H9 (cell line): Measurements from ENCODE around the gene BAG2. TPM values are rescaled to one million over a fixed set of nuclear protein-coding genes. Genes with fewer than 3 reads are reported as not detected.

Source experiments
- DNase-seq: peaks from one replicate; pipeline ENCODE4 v3.0.0-alpha.2; 2017
- H2AFZ ChIP-seq: one replicate; pipeline ENCODE4 v1.6.1; 2013; ENCODE audit warnings: mild to moderate bottlenecking, low read length, control low read depth, moderate library complexity
- H2AK5ac ChIP-seq: 2 replicates; pipeline ENCODE4 v1.6.1; 2013; ENCODE audit warnings: low read length, control low read depth, mixed read lengths; ENCODE audit not compliant: insufficient read length
- H2BK120ac ChIP-seq: one replicate; pipeline ENCODE4 v1.6.1; 2013; ENCODE audit warnings: low read depth, mild to moderate bottlenecking, low read length, control low read depth, inconsistent platforms; ENCODE audit not compliant: poor library complexity, severe bottlenecking
- H2BK12ac ChIP-seq: 2 replicates; pipeline ENCODE4 v1.6.1; 2013; ENCODE audit warnings: low read length, control low read depth, mixed read lengths, low read depth; ENCODE audit not compliant: insufficient read length
- H2BK15ac ChIP-seq: 2 replicates; pipeline ENCODE4 v1.6.1; 2013; ENCODE audit warnings: low read depth, low read length, control low read depth
- H2BK20ac ChIP-seq: one replicate; pipeline ENCODE4 v1.6.1; 2013; ENCODE audit warnings: low read depth, mild to moderate bottlenecking, low read length, control low read depth, inconsistent platforms; ENCODE audit not compliant: poor library complexity, severe bottlenecking
- H2BK5ac ChIP-seq: 2 replicates; pipeline ENCODE4 v1.6.1; 2013; ENCODE audit warnings: low read length, control low read depth, mixed read lengths; ENCODE audit not compliant: insufficient read length
- H3K14ac ChIP-seq: 2 replicates; pipeline ENCODE4 v1.6.1; 2013; ENCODE audit warnings: low read length, control low read depth; ENCODE audit not compliant: insufficient read depth
- H3K18ac ChIP-seq: 2 replicates; pipeline ENCODE4 v1.6.1; 2013; ENCODE audit warnings: low read depth, mild to moderate bottlenecking, mixed read lengths, low read length, control low read depth; ENCODE audit not compliant: insufficient read length
- H3K23ac ChIP-seq: 2 replicates; pipeline ENCODE4 v1.6.1; 2013; ENCODE audit warnings: low read length, control low read depth, mixed read lengths, low read depth; ENCODE audit not compliant: insufficient read length
- H3K23me2 ChIP-seq: 2 replicates; pipeline ENCODE4 v1.6.1; 2013; ENCODE audit warnings: low read depth, mild to moderate bottlenecking, mixed read lengths, low read length, control low read depth; ENCODE audit not compliant: insufficient read length, poor library complexity, severe bottlenecking
- H3K27ac ChIP-seq: 2 replicates; pipeline ENCODE4 v1.5.1; 2013; ENCODE audit warnings: low read length, control low read depth, mixed read lengths, low read depth; ENCODE audit not compliant: insufficient read length
- H3K27me3 ChIP-seq: 2 replicates; pipeline ENCODE4 v1.6.1; 2013; ENCODE audit warnings: low read length, control low read depth, inconsistent platforms; ENCODE audit not compliant: insufficient read depth
- H3K4ac ChIP-seq: 2 replicates; pipeline ENCODE4 v1.6.1; 2013; ENCODE audit warnings: low read depth, mild to moderate bottlenecking, control low read depth, inconsistent platforms, low read length, moderate library complexity
- H3K4me1 ChIP-seq: 2 replicates; pipeline ENCODE4 v1.6.1; 2013; ENCODE audit warnings: low read length, control low read depth, inconsistent platforms; ENCODE audit not compliant: insufficient read depth
- H3K4me2 ChIP-seq: 2 replicates; pipeline ENCODE4 v1.6.1; 2013; ENCODE audit warnings: low read length, control low read depth, mixed read lengths; ENCODE audit not compliant: insufficient read length, insufficient read depth
- H3K56ac ChIP-seq: 2 replicates; pipeline ENCODE4 v1.6.1; 2013; ENCODE audit warnings: low read depth, mild to moderate bottlenecking, mixed read lengths, low read length, control low read depth; ENCODE audit not compliant: insufficient read length
- H3K79me1 ChIP-seq: 2 replicates; pipeline ENCODE4 v1.6.1; 2013; ENCODE audit warnings: low read depth, mild to moderate bottlenecking, moderate library complexity, low read length, control low read depth, inconsistent platforms; ENCODE audit not compliant: insufficient read depth, poor library complexity, severe bottlenecking
- H3K79me2 ChIP-seq: 2 replicates; pipeline ENCODE4 v1.6.1; 2013; ENCODE audit warnings: low read length, control low read depth, inconsistent platforms; ENCODE audit not compliant: insufficient read depth
- H3K9ac ChIP-seq: 2 replicates; pipeline ENCODE4 v1.6.1; 2013; ENCODE audit warnings: low read length, control low read depth, mixed read lengths; ENCODE audit not compliant: insufficient read length; ENCODE audit errors: extremely low read depth
- H3K9me3 ChIP-seq: one replicate; pipeline ENCODE4 v1.6.1; 2013; ENCODE audit warnings: low read depth, low read length, inconsistent platforms; ENCODE audit not compliant: control insufficient read depth
- H3T11ph ChIP-seq: one replicate; pipeline ENCODE4 v1.6.1; 2013; ENCODE audit warnings: mild to moderate bottlenecking, low read length, control low read depth, inconsistent platforms
- H4K20me1 ChIP-seq: one replicate; pipeline ENCODE4 v1.6.1; 2013; ENCODE audit not compliant: control insufficient read depth, insufficient read length, insufficient read depth
- H4K5ac ChIP-seq: 2 replicates; pipeline ENCODE4 v1.6.1; 2013; ENCODE audit warnings: low read depth, mild to moderate bottlenecking, mixed read lengths, low read length, control low read depth; ENCODE audit not compliant: insufficient read length
- H4K8ac ChIP-seq: replicated peaks from 2 replicates; pipeline ENCODE4 v1.6.1; 2013; ENCODE audit warnings: low read length, control low read depth, mixed read lengths, low read depth; ENCODE audit not compliant: insufficient read length
- H4K91ac ChIP-seq: 2 replicates; pipeline ENCODE4 v1.6.1; 2013; ENCODE audit warnings: low read depth, mild to moderate bottlenecking, moderate library complexity, mixed read lengths, low read length, control low read depth; ENCODE audit not compliant: insufficient read length
- H3K27ac Mint-ChIP-seq, 3 experiments: 2 replicates in 2 of 3; 3 replicates in 1 of 3; pipeline ENCODE4 v1.8.0; 2020 to 2021; ENCODE audit warnings: mixed read lengths in 3 of 3, mild to moderate bottlenecking in 1 of 3, moderate library complexity in 1 of 3
- H3K27me3 Mint-ChIP-seq: 2 replicates; pipeline ENCODE4 v1.8.0; 2021; ENCODE audit warnings: low read depth, mild to moderate bottlenecking, moderate library complexity, mixed read lengths
- H3K36me3 Mint-ChIP-seq, 3 experiments: 2 replicates in 2 of 3; 3 replicates in 1 of 3; pipeline ENCODE4 v1.8.0; 2020 to 2021; ENCODE audit warnings: low read depth in 3 of 3, mixed read lengths in 3 of 3; ENCODE audit not compliant: insufficient read depth in 1 of 3
- H3K4me1 Mint-ChIP-seq, 2 experiments: 2 replicates each; pipeline ENCODE4 v1.8.0; 2020; ENCODE audit warnings: mixed read lengths in 2 of 2
- H3K4me3 Mint-ChIP-seq, 2 experiments: 2 replicates in 1 of 2; 3 replicates in 1 of 2; pipeline ENCODE4 v1.8.0; 2020 to 2021; ENCODE audit warnings: mild to moderate bottlenecking in 2 of 2, mixed read lengths in 2 of 2, moderate library complexity in 1 of 2
- H3K9me3 Mint-ChIP-seq, 2 experiments: 2 replicates in 1 of 2; 3 replicates in 1 of 2; pipeline ENCODE4 v1.8.0; 2020; ENCODE audit warnings: mild to moderate bottlenecking in 2 of 2, mixed read lengths in 2 of 2, moderate library complexity in 1 of 2
- WGBS: extraction: QIAGEN DNeasy Blood & Tissue Kit; methylation state at CpG from one replicate; pipeline ENCODE4 v1.1.7; 2013; ENCODE audit warnings: missing lambda C conversion rate, low lambda C conversion rate, mixed read lengths; ENCODE audit not compliant: insufficient read length; ENCODE audit errors: extremely low coverage; 5-methylcytosine and 5-hydroxymethylcytosine counted together
- total RNA-seq: library from RNA; stranded (reverse); gene quantifications from 2 replicates; pipeline ENCODE4 v1.2.1, GENCODE V29; 2021
- TF ChIP-seq, protein P1 (sequence below): fragments of 200-600 bp; sonication (generic); conservative IDR thresholded peaks from 3 replicates; pipeline ENCODE4 v1.8.0; 2021; ENCODE audit warnings: antibody characterized with exemption, mild to moderate bottlenecking

BAG2 gene
- total RNA-seq, 1 experiment from 2014 or later, result 8.4 TPM

DNA sequence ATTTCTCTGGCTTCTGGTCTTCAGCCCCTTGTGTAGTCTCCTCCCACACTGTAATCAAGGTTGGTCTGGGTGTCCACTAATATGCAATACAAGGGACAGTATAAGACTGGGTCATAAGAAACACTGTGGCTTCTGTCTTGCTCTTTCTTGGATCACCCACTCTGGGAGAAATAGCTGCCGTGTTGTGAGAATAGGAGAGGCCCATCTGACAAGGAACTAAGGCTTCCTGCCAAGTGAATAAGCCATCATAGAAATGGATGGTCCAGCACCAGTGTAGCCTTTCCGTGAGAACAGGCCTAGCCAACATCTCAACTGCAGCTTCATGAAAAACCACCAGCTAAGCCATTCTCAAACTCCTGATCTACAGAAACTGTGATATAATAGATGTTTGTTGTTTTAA, 23.3 kb downstream of the BAG2 start:
- WGBS, result no CpG with 5 or more reads among the region's 2 CpGs
- Histone ChIP-seq H3K18ac (no peak overlapping the region), H3K79me1 (peaks cover 4% of the 10 kb centered on the region), H2BK20ac (no peak overlapping the region), H3K9me3 (no peaks in the 10 kb centered on the region), H4K91ac (no peak overlapping the region), H3K4me2 (no peak overlapping the region), H4K20me1 (no peaks in the 10 kb centered on the region), H3K56ac (no peak overlapping the region), H3K23ac (no peak overlapping the region), H3K4ac (no peak overlapping the region), H2BK120ac (no peak overlapping the region), H3K27ac (no peak overlapping the region), H2BK5ac (no peak overlapping the region), H3T11ph (no peak overlapping the region), H2AFZ (no peak overlapping the region), H4K8ac (no peak overlapping the region), H3K23me2 (no peaks in the 10 kb centered on the region), H3K4me1 (no peaks in the 10 kb centered on the region; the same call in 1 of the 2 replicates), H3K9ac (no peak overlapping the region), H2BK15ac (no peak overlapping the region), H3K14ac (no peak overlapping the region), H4K5ac (no peak overlapping the region), H3K27me3 (no peaks in the 10 kb centered on the region), H3K79me2 (no peaks in the 10 kb centered on the region; the same call in 1 of the 2 replicates), H2BK12ac (no peak overlapping the region), H2AK5ac (no peak overlapping the region)
- TF ChIP-seq, protein P1, sequence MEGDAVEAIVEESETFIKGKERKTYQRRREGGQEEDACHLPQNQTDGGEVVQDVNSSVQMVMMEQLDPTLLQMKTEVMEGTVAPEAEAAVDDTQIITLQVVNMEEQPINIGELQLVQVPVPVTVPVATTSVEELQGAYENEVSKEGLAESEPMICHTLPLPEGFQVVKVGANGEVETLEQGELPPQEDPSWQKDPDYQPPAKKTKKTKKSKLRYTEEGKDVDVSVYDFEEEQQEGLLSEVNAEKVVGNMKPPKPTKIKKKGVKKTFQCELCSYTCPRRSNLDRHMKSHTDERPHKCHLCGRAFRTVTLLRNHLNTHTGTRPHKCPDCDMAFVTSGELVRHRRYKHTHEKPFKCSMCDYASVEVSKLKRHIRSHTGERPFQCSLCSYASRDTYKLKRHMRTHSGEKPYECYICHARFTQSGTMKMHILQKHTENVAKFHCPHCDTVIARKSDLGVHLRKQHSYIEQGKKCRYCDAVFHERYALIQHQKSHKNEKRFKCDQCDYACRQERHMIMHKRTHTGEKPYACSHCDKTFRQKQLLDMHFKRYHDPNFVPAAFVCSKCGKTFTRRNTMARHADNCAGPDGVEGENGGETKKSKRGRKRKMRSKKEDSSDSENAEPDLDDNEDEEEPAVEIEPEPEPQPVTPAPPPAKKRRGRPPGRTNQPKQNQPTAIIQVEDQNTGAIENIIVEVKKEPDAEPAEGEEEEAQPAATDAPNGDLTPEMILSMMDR, result no peak
- Mint-ChIP-seq H3K4me1 (peaks cover 13 to 14% of the 10 kb centered on the region in 2 experiments), H3K9me3 (no peaks in the 10 kb centered on the region), H3K27ac (peak overlapping the region in 1 of 3 experiments; percentile 92; a peak in 2 of 7 replicates), H3K4me3 (no peak overlapping the region; a peak in 1 of 5 replicates), H3K36me3 (peaks cover 0 to 32% (median 19%) of the 10 kb centered on the region in 3 experiments; a peak in 6 of 7 replicates), H3K27me3 (no peaks in the 10 kb centered on the region)
- DNase-seq, result no peak
